ENCODE measurements around the gene CSNK1G2.

Gene CSNK1G2

GRCh38 chr19:1945899-1946298 is 4.9 kb downstream of the CSNK1G2 start:
- DNase-seq = no peak

- no peak for DNase-seq
Observed at GRCh38 chr19:1947651-1948209, 6.8 kb downstream of the CSNK1G2 start.

GRCh38 chr19:1949304-1950101 is 8.5 kb downstream of the CSNK1G2 start:
- DNase-seq = no peak

GRCh38 chr19:1950640-1951039 is 9.7 kb downstream of the CSNK1G2 start:
- no peak for DNase-seq

GRCh38 chr19:1952635-1953034 is 11.7 kb downstream of the CSNK1G2 start:
- no peak for DNase-seq

- DNase-seq = no peak
Observed at GRCh38 chr19:1953037-1953436, 12.1 kb downstream of the CSNK1G2 start.

- no peak for DNase-seq
Observed at GRCh38 chr19:1953441-1954094, 12.6 kb downstream of the CSNK1G2 start.

- no peak for DNase-seq
Observed at GRCh38 chr19:1954532-1954933, 13.6 kb downstream of the CSNK1G2 start.

- no peak for DNase-seq
Observed at GRCh38 chr19:1955171-1956121, 14.5 kb downstream of the CSNK1G2 start.

GRCh38 chr19:1956122-1956494 is 15.1 kb downstream of the CSNK1G2 start:
- DNase-seq = no peak

GRCh38 chr19:1956868-1957492 is 16.0 kb downstream of the CSNK1G2 start:
- no peak for DNase-seq

- no peak for DNase-seq
Observed at GRCh38 chr19:1957562-1958248, 16.7 kb downstream of the CSNK1G2 start.

- DNase-seq = no peak
Observed at GRCh38 chr19:1959928-1960589, 19.1 kb downstream of the CSNK1G2 start.

GRCh38 chr19:1961000-1961883 is 20.3 kb downstream of the CSNK1G2 start:
- no peak for DNase-seq

- DNase-seq = no peak
Observed at GRCh38 chr19:1962674-1963073, 21.7 kb downstream of the CSNK1G2 start.

GRCh38 chr19:1967087-1967608 is 26.2 kb downstream of the CSNK1G2 start:
- no peak for DNase-seq

GRCh38 chr19:1968279-1969175 is 27.6 kb downstream of the CSNK1G2 start:
- no peak for DNase-seq

GRCh38 chr19:1969176-1970002 is 28.4 kb downstream of the CSNK1G2 start:
- DNase-seq = no peak
